Fibroblast of lung (primary cell): Measurements from ENCODE around the gene ZSCAN30. TPM values are rescaled to one million over a fixed set of nuclear protein-coding genes. Genes with fewer than 3 reads are reported as not detected.

ENCODE experiments used
- DNase-seq, 2 donors: peaks; one replicate each; pipeline versions ENCODE4 v3.0.0 to v3.0.0-alpha.2; 2010; ENCODE audit warnings: low read depth in 2 of 2
- H2AFZ ChIP-seq: 2 replicates; pipeline ENCODE4 v1.5.1; 2012; ENCODE audit warnings: low read length, control low read depth, inconsistent platforms
- H3K27ac ChIP-seq: 2 replicates; pipeline ENCODE4 v1.5.1; 2011; ENCODE audit warnings: low read length, control low read depth; ENCODE audit not compliant: insufficient read depth
- H3K27me3 ChIP-seq: 2 replicates; pipeline ENCODE4 v1.5.1; 2011; ENCODE audit warnings: mild to moderate bottlenecking, low read length; ENCODE audit not compliant: control insufficient read depth, insufficient read depth
- H3K36me3 ChIP-seq: 2 replicates; pipeline ENCODE4 v1.5.1; 2011; ENCODE audit warnings: low read length; ENCODE audit not compliant: control insufficient read depth, insufficient read depth
- H3K4me1 ChIP-seq: 2 replicates; pipeline ENCODE4 v1.5.1; 2011; ENCODE audit warnings: low read length; ENCODE audit not compliant: control insufficient read depth, insufficient read depth; ENCODE audit errors: extremely low read depth
- H3K4me2 ChIP-seq: 2 replicates; pipeline ENCODE4 v1.5.1; 2011; ENCODE audit warnings: low read length, control low read depth; ENCODE audit not compliant: insufficient read depth; ENCODE audit errors: extremely low read depth
- H3K4me3 ChIP-seq, 4 experiments: fragments of 200-600 bp in 1 of 4; sonication (generic) in 1 of 4; replicated peaks in 1 of 4; 2 replicates each; pipeline ENCODE4 v1.5.1; 2011 to 2016; ENCODE audit warnings: low read length in 4 of 4, low read depth in 3 of 4, mild to moderate bottlenecking in 3 of 4, control low read depth in 2 of 4, inconsistent platforms in 1 of 4, mixed read lengths in 1 of 4; ENCODE audit not compliant: insufficient read depth in 1 of 4; ENCODE audit errors: control extremely low read depth in 1 of 4
- H3K79me2 ChIP-seq: 2 replicates; pipeline ENCODE4 v1.5.1; 2012; ENCODE audit warnings: mild to moderate bottlenecking, low read length, inconsistent platforms; ENCODE audit not compliant: control insufficient read depth, insufficient read depth
- H3K9ac ChIP-seq: 2 replicates; pipeline ENCODE4 v1.5.1; 2011; ENCODE audit warnings: mild to moderate bottlenecking, low read length, control low read depth; ENCODE audit not compliant: insufficient read depth
- H3K9me3 ChIP-seq: 2 replicates; pipeline ENCODE4 v1.5.1; 2012; ENCODE audit warnings: low read depth, low read length; ENCODE audit not compliant: control insufficient read depth, insufficient read depth
- H4K20me1 ChIP-seq: 2 replicates; pipeline ENCODE4 v1.5.1; 2011; ENCODE audit warnings: low read length; ENCODE audit not compliant: control insufficient read depth, insufficient read depth; ENCODE audit errors: extremely low read depth
- CTCF ChIP-seq, 2 donors: IDR thresholded peaks in 1 of 2; conservative IDR thresholded peaks in 1 of 2; 1 replicate in 1 of 2; 2 replicates in 1 of 2; pipeline ENCODE4 v1.5.1; 2011 to 2012; ENCODE audit warnings: low read length in 2 of 2, control low read depth in 1 of 2, inconsistent platforms in 1 of 2, low read depth in 1 of 2, mild to moderate bottlenecking in 1 of 2
- EZH2 ChIP-seq: IDR thresholded peaks from 2 replicates; pipeline ENCODE4 v1.5.1; 2012; ENCODE audit warnings: low read length, control low read depth, mild to moderate bottlenecking; ENCODE audit errors: missing control alignments
- polyA plus RNA-seq, 2 donors: library from polyadenylated mRNA; depleted of rRNA in 1 of 2; stranded (reverse) in 1 of 2; unstranded in 1 of 2; fragments of >200 nt; gene quantifications; 2 replicates each; pipeline ENCODE4 v1.2.1, GENCODE V29; 2011 to 2012; ENCODE audit warnings: missing spikeins in 1 of 2
- total RNA-seq: library from RNA; depleted of rRNA; stranded (reverse); fragments of >200 nt; gene quantifications from 2 replicates; pipeline ENCODE4 v1.2.1, GENCODE V29; 2014

The ZSCAN30 gene
- total and polyA plus RNA-seq, 2 donors (not counting 1 experiment from before 2014, with no cell fraction given), result 12.9 to 29.2 TPM

GRCh38 chr18:35289727-35290093 is 319 bp downstream of the ZSCAN30 start:
- Histone ChIP-seq H3K9ac (peak overlapping the region; percentile 89), H2AFZ (peak overlapping the region; percentile 69), H3K4me2 (peak overlapping the region; percentile 57), H3K79me2 (peaks cover 40% of the 10 kb centered on the region), H3K9me3 (no peaks in the 10 kb centered on the region), H3K4me1 (no peaks in the 10 kb centered on the region), H3K4me3 (peak overlapping the region; percentile 79 to 97 (median 86)), H3K27ac (peak overlapping the region; percentile 88), H3K27me3 (no peaks in the 10 kb centered on the region), H3K36me3 (no peaks in the 10 kb centered on the region), H4K20me1 (no peaks in the 10 kb centered on the region)
- no peak for TF ChIP-seq EZH2
- DNase-seq, result no peak

- TF ChIP-seq CTCF (conservative IDR thresholded peaks at IDR 0.05 in 1 of 2, IDR thresholded peaks at IDR 0.05 in 1 of 2; ENCODE audit: low read depth in 1 of 2, low read length in 2 of 2) (no peak), EZH2 (no peak)
- H3K27me3 ChIP-seq, result no peaks in the 10 kb centered on the region
- H2AFZ ChIP-seq, result peak overlapping the region; percentile 39
- peak overlapping the region; percentile 89 for H3K9ac ChIP-seq
- no peaks in the 10 kb centered on the region for H3K9me3 ChIP-seq
- no peaks in the 10 kb centered on the region for H3K4me1 ChIP-seq
- H3K4me3 ChIP-seq, result peak overlapping the region; percentile 79 to 97 (median 86)
- H3K79me2 ChIP-seq, result peaks cover 44% of the 10 kb centered on the region
- H4K20me1 ChIP-seq, result no peaks in the 10 kb centered on the region
- H3K4me2 ChIP-seq, result peak overlapping the region; percentile 57
- H3K27ac ChIP-seq, result peak overlapping the region; percentile 88
- peak; percentile 17 to 18 for DNase-seq
- H3K36me3 ChIP-seq, result no peaks in the 10 kb centered on the region
These were observed 736 bp downstream of the ZSCAN30 start for GRCh38 chr18:35289293-35289692.

GRCh38 chr18:35284841-35285240 is 5.2 kb downstream of the ZSCAN30 start:
- Histone ChIP-seq H3K36me3 (peaks cover 2% of the 10 kb centered on the region), H2AFZ (no peak overlapping the region), H3K9ac (no peak overlapping the region), H3K27me3 (no peaks in the 10 kb centered on the region), H3K27ac (no peak overlapping the region), H3K4me3 (no peak overlapping the region), H3K9me3 (no peaks in the 10 kb centered on the region), H4K20me1 (no peaks in the 10 kb centered on the region), H3K4me2 (no peak overlapping the region), H3K79me2 (peaks cover 29% of the 10 kb centered on the region), H3K4me1 (peaks cover 3% of the 10 kb centered on the region)
- DNase-seq, result no peak
- TF ChIP-seq EZH2, result no peak
- TF ChIP-seq CTCF (conservative IDR thresholded peaks at IDR 0.05 in 1 of 2, IDR thresholded peaks at IDR 0.05 in 1 of 2; ENCODE audit: low read depth in 1 of 2, low read length in 2 of 2), result no peak
